Adrenal gland (tissue), 5 donors: ENCODE measurements around the gene CACNG6.

ENCODE experiments used
- CTCF ChIP-seq, 6 experiments: fragments of 450-650 bp in 4 of 6; fragments of 200-600 bp in 2 of 6; sonication (generic) in 1 of 6; IDR thresholded peaks; 1 replicate in 5 of 6; 2 replicates in 1 of 6; pipeline versions ENCODE4 v1.5.1 to v1.8.0; 2016 to 2021; ENCODE audit warnings: antibody characterized with exemption in 6 of 6, mild to moderate bottlenecking in 2 of 6, moderate library complexity in 1 of 6
- POLR2A ChIP-seq, 2 donors: fragments of 450-650 bp; IDR thresholded peaks; one replicate each; pipeline ENCODE4 v1.6.1; 2017; ENCODE audit warnings: antibody characterized with exemption in 2 of 2, mild to moderate bottlenecking in 2 of 2, moderate library complexity in 1 of 2
- donor health status: DM: no; HTN: no; CAD: no.

- TF ChIP-seq CTCF (IDR thresholded peaks at IDR 0.05) (no peak), POLR2A (IDR thresholded peaks at IDR 0.05) (no peak)
Observed at GRCh38 chr19:53951947-53952346, 39.5 kb upstream of the CACNG6 start.
